HTR-8/SVneo (cell line): ENCODE measurements around the gene FEN1.

Experiments
- DNase-seq: peaks from one replicate; pipeline ENCODE4 v3.0.0; 2011; ENCODE audit warnings: low spot score, mixed read lengths; ENCODE audit not compliant: insufficient read length
- FAIRE-seq: peaks from 2 replicates; lab custom pipeline; 2011; peaks lifted over from hg19 to GRCh38; lab: Jason Lieb, UNC

FEN1 gene

DNA sequence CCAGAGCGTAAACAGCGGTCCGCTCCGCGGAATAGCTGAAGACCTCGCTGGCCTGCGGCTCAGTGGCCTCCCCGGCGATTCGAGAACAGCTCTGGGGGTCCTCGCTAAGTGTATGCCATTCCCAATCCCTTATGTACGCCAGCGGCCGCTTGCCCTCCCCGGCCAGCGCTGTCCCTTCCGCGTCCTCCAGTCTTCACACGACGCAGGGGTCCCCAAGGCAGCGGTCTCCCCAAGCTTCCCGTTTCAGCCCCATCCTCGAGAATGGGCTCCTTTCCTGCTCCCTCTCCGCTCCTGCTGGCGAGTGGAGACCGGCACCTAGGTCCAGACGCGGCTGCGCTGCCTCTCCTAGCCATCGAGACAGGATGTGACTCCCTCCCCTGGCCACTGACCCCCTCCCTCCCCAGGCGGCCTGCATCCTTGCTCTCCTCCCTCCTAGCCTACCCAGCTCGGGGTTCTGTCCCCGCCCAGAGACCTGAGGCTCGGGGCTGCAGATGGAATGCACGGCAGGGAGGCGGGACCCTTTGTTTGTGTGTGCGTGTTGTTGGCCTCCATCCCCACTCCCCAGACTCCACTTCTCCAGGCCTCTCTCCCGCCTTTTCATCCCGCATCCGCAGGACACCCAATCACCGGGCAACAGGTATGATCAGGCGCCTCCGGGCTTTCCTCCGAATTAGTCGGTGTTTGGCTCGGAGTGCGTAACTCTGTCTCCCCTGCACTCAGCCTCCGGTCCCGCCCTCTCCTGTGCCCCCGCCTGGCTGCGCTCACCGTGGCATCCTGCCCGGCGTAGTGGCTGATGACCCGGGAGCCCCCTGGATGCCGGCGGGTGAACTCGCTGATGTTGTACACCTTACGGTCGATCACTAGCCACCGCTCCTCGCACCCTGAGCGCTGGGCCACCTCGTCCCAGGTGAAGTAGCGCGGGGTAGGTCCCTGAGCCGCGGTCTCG, 23.4 kb downstream of the FEN1 start:
- FAIRE-seq (no peak), DNase-seq (no peak)

DNA sequence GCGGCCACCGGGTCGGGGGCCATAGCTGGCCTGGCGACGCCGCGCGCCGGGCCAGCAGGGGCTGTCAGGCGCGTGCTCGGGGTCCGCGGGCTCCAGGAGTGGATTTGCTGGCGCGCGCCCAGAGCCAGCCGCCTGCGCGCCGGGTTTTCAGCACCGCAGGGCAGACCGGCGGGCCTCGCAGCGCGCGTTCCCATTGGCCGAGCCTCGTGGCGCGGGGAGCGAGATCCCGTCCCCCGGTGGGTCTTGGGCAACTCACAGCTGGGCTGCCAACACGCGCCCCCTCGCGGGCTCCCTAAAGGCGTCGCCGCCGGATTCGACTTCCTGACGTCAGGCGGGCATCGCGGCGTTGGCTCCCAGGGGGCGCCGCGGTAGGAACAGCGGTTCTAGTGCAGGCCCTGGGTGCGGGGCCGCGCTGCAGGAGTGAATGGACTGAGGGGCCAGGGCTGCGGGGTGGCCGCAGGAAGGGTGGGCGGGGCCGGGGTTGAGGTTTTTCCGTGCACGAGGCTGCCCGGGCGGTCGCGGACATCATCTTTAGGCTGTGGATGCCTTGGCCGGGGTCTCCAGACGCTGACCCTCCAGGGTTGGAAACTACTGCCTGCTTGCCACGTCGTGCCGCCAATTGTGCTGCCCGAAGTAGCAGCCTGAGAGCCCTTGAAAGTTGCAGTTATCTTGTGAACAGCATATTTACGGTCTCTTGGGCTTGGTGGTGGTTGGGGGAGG, 24.2 kb downstream of the FEN1 start, which contains the start of gene FADS1:
Gene FADS1, minus strand, starts transcription at position 268 of the 720 bp plus-strand sequence. Its CDS starts 74 bp downstream, at position 194.
- DNase-seq (peak; percentile 91), FAIRE-seq (no peak)

DNA sequence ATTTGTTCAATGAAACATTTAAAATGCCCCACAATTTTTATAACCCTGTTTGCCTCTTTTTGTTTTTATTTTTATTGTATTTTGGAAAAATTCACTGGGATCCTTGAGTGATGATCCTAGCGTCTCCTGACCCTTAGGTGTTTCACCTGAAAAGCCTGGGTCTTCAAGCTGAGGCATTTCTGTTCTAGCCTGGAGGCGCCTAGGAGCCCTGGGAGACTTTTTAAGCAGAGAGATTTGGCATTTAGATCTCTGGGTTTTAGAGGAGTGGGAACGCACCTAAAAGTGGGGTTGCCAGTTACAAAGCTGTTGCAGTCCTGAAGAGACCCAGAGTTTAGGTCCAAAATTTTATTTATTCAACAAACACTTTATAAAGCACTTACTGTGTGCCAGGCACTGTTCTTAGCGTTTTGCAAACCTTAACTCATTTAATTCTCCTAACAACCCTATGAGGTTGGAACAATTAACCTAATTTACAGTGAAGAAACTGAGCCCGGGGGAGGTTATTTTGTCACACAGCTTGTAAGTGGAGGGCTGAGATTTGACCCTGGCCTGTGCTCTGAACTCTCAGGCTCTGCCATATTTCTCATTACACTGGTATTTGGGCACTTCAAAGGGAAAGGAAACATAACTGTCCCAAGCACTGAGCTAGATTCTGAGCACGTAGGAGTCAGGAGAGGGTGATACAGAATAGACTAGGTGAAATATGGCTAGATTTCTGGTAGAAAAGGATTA, 24.9 kb downstream of the FEN1 start:
- no peak for DNase-seq
- FAIRE-seq = no peak

DNA sequence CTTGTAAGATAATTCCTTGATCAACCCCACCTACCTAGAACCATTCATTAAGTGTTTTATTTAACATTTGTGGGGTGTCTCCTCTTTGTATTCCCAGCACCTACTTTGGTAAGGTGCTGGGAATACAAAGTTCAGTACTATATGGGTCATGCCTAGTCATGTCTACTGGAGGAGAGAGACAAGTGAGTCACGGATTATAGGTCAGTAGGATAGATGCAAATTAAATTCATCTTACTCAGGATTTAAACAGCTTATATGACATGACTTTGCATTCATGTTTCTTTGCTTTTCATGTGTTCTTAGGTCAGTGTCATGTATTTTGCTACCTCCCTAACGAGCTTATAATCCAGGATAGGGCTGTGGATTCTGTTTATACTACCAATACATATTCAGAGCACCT, 27.5 kb downstream of the FEN1 start:
- FAIRE-seq = no peak

DNA sequence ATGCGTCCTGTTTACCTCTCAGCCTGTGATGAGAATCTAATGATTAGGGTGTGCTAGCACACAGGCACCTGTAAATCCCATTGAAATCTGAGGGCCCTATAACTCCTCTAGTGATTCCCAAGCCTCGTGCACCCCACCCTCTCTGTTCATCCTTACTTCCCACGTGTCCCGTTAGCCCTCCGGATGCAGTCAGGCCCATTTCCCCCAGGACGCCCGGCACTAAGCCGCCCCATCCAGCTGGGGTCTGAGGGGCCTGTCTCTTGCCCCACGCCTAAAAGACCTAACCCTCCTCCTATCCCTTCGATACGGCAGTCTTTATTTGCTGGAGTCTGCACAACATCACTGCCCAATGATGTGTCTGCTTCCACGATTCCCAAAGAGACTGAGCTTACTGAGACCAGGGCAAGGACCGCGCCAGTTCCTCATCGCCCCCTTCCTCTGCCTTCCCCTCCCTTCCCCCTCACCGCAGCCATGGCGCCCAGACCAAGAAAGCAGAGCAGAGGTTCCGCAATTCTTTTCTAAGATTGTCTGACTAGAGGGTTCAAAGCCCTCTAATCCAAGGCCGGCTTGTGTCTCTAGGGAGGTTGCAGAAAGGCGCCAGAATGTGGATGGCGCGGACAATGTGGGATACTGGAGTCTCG, 34.3 kb downstream of the FEN1 start:
- no peak for FAIRE-seq
- DNase-seq = no peak

More for the DNA sequence above, 27.5 kb downstream of the FEN1 start:
- DNase-seq = no peak

DNA sequence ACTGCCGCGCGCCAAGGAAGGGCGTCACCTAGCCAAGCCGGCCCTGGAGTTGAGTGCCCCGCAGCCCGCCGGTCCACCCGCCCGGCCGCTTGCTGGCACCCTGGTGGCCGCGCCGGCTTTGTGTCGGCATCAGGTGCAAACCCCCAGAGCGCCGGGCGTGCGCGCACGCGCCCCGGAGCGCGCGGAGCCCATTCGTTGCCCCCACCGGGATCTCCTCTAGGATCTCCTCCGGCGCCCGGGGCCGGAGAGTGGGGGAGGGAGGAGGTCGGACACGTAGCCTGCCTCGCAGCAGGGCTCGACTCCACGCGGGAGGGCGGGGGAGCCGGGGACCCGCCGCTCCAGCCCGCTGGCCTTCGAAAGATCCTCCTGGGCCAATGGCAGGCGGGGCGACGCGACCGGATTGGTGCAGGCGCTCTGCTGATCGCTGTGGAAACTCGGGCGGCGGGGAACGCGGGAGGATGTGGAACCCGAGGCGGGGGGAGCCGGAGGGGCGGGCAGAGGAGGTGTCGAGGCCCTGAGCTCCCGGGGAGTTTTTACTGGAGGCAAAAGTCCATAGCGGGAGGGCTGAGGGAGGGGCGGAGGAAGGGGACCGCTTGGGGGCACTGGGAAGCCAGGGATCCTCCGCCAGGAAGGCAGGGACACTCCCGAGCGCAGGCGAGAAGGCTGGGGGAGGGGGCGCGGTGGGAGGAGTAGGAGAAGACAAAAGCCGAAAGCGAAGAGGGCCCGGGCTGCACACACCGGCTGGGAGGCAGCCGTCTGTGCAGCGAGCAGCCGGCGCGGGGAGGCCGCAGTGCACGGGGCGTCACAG, 35.1 kb downstream of the FEN1 start, which contains the start of gene FADS2:
Gene FADS2, plus strand, starts transcription at position 730 of the 808 bp plus-strand sequence. CDS start 91 bp downstream, outside the sequence.
- DNase-seq (peak; percentile 65), FAIRE-seq (no peak)

DNA sequence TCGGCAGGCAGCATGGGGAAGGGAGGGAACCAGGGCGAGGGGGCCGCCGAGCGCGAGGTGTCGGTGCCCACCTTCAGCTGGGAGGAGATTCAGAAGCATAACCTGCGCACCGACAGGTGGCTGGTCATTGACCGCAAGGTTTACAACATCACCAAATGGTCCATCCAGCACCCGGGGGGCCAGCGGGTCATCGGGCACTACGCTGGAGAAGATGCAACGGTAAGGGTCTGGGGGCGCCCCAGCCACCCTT, 35.6 kb downstream of the FEN1 start:
- no peak for DNase-seq
- FAIRE-seq = no peak

DNA sequence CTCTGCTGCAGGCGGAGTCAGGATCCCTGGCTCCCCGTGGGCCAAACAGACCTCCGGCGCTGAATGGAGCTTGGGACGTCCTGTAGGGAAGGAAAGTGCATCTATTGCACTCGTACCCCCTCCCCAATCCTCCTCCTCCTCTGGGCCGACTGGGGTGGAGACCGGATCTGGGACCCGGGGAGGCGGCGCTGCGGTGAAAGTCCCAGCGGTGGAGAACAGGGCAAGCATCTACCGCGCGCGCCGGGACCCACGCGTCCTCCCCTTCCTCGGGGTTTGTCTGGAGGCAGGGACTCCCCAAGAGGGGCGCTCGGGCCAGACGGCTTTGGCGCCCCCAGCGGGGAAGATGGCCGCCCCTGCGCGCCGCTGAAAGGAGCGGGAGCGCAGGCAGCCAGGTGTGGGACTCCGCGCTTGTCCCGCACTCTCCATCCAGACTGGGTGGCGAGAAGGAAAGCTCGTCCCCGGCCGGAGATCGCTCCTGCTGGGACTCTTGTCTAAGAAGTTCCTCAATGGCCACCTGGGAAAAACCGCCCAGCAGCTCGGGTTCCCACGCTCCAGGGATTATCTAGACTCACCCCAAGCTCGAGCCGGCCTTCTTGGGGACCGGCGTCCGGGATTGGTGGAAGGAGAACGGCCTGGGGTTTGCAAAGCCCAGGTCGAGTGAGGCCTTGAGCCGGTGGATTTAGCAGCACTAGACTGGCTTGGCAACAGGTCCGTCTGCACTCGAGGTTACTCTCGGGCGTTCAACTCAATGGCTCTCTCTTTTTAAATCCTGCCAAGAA, 36.1 kb downstream of the FEN1 start:
- FAIRE-seq = no peak
- no peak for DNase-seq

DNA sequence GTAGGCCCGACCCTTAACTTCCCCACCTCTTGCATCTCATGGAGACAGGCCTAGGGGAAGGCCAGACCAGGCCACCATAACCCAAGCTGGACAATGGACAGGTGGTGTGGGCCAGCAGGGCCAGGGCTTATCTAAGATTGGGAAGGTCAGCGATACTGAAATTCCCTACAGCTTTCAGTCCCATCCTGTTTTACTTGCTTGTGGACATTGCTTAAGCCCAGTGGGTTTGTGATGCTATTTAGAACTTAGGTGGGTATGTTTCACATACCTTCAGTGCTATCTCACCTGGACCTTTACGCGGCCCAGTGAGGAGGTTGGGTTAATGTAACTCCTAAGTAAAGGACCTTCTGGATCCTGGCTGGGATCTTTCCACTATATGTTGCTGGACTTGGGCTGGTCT, 37.1 kb downstream of the FEN1 start:
- DNase-seq (no peak), FAIRE-seq (no peak)

DNA sequence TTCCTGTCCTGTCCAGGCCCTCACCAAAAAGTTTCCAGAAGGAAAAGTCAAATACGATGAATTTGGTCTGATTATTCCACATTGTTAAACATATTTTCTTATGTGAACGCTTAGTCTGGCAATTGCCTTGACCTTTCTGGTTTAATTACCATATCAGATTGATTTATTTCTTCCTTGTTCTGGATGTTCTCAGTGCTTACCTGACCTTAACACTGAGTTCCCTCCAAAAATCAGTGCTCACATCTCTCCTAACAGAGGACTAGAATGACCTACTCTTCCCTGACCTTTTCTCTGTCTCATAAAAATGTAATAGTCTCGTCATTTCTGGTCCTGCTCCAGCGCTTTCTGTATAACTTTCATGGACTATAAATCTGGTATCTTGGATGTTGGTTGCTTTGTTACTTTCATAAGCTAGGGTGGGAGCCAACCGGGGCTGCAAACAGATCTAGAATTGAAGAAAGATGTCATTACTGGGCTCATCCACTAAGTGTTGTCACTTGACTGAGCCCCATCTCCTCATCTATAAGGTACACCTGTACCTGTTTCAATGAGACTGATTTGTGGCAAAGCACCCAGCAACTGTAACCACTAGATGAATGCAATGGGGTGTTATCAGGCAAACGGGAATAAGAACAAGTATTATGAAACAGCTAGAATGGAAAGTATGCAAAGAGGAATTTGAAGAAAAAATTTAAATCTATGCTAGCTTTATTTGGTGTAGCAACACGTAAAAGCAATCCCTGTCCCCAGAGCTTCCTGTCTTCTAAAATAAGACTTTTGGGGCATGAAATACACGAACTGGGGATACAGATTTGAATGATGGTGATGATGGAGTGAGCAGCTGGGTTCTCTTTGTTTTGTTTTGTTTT, 37.8 kb downstream of the FEN1 start:
- DNase-seq (no peak), FAIRE-seq (no peak)

DNA sequence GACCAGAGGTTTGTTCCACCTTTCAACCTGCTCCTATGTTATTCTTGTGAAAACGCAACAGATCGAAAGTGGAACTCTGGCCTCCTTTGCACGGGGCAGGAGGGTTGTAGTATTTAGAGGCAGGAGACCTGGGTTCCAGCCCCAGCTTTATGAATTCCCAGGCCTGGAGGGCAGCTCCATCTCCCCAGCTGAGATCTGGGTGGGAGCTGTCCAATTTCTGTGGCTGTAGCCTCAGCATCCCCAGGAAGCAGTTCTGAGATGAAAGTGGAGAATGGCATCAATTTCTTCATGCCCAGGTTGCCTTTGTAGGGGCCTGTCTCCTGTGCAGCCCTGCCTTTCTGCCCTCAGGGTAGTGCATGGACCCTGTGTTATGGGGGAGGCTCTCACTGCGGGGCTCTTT, 39.5 kb downstream of the FEN1 start:
- FAIRE-seq = no peak

DNA sequence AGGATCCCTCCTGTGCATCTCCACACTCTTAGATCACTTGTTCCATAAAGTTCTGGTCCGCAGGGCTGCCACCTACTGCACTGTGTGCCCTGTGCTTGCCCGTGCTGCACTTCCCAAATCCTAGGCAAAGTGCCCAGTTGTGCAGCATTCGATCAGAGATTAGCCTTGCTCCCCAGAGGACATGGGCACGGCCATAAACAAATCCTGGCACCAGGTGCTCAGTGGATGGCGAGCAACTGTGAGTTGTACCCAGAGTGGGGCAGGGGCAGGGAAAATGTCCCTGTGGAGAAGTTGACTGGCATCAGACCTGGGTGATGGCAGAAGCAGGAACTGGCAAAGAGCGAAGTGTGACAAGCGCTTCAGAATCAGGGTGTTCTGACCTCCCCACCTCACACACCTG, 40.0 kb downstream of the FEN1 start:
- no peak for DNase-seq
- FAIRE-seq = no peak

More for the DNA sequence above, 39.5 kb downstream of the FEN1 start:
- DNase-seq = no peak

DNA sequence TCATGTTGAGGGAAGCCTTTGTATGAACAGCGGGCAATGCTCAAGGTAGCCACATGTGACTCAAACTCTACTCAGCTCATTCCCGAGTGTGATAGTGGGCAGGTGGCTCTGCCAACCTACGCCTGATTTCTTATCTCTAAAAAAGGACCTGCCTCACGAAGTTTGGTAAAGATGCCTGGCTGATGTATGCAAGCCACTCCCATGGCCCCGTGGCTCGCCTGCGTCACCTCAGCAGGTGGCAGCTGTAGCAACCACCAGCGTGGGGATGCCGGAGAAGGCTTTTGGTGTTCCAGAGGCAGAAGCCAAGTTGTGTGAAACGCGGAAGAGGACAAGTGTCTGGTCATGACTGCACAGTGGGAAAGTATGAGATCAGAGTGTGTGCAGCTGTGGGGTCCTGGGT, 40.8 kb downstream of the FEN1 start:
- FAIRE-seq = no peak
- DNase-seq = no peak

DNA sequence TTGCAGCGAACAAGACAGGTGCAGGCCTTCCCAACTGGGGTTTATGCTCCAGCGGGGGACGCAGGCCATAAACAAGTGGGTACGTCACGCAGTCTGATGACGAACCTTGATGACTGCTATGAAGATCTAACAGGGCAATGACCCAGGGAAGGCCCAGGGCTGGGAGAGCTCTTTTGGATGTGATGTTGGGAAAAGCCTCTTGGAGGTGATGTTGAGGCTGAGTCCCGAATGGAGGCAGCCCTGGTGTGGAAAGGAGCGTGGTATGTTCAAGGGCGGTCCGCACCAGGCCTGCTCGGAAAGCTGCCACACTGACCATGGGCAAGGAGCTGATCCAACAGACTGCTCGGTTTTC, 41.2 kb downstream of the FEN1 start:
- FAIRE-seq (no peak), DNase-seq (no peak)

DNA sequence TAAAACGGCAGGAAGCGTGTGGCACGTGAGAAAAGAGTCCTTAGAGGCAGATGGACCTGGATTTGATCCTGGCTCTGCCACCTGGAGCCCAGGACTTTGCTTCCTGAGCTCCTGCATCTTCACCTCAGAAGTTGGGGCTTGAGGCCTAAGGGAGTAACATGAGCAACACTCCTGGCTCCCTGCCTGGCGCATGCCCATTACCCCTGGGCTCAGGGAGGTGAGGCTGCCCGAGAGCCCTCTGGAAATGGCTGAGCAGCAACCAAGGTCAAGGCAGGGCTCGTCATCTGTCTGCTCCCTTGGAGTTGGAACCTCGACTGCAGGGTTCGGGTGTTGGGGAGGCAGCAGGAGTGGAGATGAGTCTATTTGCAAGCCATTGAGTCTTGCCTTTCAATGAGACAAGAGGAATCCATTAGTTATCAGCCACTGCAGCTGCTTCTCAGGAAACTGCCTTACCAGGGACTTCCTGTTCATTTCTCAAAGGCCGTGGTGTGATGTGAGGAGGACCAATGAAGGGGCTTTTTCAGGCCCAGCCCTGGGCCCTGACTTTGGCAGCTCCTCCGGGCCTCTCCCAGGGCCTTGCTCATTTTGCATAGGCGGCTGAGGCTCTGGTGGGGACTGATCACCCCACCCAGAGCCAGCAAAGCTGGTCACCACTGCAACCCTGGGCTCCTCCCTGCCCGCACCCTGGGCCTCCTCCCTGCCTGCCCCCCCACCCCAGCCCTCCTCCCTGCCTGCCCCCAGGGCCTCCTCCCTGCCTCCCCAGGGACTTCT, 41.8 kb downstream of the FEN1 start:
- FAIRE-seq (no peak), DNase-seq (no peak)

DNA sequence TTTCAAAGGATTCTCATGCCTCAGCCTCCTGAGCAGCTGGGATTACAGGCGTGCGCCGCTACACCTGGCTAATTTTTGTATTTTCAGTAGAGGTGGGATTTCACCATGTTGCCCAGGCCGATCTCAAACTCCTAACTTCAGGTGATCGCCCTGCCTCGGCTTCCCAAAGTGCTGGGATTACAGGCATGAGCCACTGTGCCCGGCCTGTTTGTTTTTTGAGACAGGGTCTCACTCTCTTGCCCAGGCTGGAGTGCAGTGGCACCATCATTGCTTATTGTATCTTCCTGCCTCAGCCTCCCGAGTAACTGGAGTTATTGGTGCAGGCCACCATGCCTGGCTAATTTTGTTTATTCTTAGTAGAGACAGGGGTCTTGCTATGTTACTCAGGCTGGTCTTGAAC, 43.5 kb downstream of the FEN1 start:
- no peak for FAIRE-seq
- no peak for DNase-seq

DNA sequence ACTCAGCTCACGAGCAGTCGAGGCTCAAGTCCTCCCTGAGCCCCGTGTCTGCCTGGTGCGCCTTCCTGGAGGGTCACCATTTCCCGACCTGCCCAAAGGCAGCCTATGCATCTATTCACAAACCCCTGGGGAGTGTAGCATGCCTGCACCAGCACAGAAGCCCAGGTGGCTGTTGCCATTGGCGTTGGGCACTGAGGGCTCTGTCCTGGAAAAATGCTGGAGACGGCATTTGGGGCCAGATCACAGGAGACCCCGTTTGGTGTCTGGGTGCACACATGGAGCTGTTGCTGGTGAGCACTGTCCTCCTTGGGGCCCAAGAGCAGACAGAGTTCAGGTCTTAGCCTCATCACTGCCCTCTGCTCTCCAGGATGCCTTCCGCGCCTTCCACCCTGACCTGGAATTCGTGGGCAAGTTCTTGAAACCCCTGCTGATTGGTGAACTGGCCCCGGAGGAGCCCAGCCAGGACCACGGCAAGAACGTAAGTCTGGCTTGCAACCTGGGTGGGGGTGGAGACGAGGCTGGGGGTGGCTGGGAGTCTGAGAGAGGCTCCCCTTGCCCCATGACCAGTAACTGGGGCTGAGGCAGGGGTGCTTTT, 44.8 kb downstream of the FEN1 start:
- FAIRE-seq (no peak), DNase-seq (no peak)
